Activated T-cell treated with anti-CD3 and anti-CD28 coated beads, Interleukin-2, amount 50 U/mL, for 1 hour (primary cell): ENCODE measurements around the gene MED26.
A peak's percentile ranks its signal among the peaks of the same experiment; 100 is the strongest.

Source experiments
- DNase-seq: peaks from one replicate; pipeline ENCODE4 v3.0.0-alpha.2; 2020

MED26 gene

DNA sequence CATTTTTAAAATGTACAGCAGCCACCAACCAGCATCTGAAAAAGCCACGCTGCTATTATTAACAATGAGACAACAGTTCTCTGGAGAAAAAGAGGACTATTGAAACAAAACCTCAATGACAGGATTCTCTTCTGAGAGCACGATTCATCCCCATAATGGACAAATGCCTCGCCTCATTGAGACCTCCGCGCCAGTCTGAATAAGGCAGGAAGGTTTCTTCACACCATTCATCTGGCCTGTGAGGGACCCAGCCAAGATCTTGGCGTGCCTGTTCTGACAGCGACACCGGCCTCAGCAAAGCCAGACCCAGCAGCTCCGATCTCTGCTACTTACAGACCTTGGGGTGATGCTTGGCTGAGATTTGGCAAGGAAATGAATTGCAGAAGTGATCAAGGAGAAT, 17.1 kb upstream of the MED26 start:
- DNase-seq = no peak

DNA sequence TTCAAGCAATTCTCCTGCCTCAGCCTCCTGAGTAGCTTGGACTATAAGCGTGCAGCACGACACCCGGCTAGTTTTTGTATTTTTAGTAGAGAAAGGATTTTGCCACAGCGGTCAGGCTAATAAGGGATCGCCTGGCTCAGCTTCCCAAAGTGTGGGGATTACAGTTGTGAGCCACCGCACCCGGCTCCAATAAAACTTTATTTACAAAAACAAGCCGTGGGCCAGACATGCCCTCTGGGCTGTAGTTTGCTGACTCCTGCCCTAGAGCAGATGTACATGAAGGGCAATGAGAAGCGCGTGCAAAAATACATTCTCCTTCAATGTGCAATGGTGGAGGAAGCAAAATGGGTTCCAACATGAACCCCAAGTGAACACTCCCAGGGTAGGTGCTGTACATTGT, 13.7 kb upstream of the MED26 start:
- DNase-seq = no peak

DNA sequence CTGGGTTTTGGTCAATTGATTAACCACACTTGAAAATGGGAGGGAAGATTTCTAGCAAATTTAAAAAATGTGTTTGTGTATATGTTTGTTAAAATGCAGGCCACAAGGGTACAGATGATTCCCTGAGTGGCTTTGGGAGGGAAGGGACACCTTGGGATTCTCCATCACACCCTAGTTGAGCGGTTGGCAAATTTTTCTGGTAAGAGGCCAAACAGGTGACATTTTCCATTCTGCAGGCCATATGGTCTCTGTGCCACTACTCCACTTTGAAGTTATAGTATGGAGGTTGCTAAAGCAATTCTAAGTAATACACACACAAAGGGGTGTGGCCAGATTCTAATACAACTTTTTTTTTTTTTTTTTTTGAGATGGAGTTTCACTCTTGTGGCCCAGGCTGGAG, 12.9 kb upstream of the MED26 start:
- no peak for DNase-seq

DNA sequence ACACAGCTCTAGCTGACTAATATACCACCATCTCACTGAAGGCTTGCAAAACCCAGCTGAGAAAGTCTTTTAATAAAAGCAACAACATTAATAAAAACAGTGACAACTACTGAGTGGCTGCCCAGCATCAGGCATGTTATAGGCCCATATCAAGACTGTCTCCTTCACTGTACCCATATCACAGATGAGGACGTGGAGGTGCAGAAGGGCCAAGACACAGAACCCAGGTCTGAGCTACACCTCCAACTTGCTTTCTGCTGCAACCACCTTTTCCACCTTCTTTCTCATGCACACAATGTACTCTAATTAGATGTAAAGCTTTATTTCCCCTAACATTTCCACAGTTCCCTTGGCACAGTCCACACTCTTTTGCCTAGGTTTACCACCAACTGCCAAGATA, 10.7 kb upstream of the MED26 start:
- DNase-seq = no peak

- no peak for DNase-seq
These were observed 9.5 kb upstream of the MED26 start for GRCh38 chr19:16637535-16637934.

DNA sequence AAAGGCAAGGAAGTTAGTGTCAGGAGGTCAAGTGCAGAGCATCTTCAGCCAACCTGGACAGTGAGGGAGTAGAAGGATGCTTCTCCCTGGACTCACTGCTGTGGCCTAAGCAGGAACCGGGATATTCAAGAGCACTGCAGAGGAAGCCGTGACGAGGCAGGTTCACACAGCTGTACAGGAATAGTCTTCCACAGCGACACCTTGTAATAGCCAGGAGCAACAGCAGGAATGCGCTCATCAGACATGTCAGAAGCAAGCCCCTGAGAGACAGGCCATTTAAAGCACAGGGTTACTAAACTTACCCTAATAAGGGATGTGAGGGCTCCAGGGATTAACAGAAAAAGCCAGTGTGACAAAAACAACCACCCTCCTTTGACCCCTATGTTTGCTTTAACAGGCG, 3.5 kb upstream of the MED26 start:
- no peak for DNase-seq

DNA sequence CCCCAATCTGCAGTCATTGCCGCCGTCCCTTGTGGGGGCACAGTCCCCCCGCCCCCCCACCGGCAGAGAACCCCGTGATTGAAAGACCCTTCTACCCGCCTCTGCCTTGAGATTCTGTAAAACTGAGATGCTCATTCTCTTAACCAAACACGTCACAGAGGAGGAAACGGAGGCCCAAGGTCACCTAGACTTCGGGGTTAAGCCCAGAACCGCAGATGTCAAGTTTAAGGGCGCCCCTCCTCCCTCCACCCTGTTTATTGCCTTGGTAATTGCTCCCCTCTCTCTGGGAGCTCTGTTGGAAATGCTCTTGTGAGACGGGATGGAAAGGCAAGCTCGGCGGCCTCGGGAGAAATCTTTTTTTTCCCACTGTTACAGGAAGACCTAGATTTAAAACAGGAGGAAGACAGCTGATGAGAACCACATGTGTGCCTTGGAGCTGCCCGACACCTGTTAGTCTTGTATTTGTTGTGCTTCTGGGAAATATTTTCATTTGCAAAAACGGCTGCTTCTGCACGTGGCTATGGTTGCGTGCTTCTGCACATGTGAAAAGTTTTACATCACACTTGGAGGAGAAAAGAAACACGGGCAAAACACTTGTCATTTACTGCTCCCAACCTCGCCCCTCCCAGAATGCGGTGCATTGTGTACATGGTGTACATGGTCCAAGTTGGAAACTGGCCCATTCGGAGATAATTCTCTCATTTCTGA, 1.1 kb upstream of the MED26 start:
- no peak for DNase-seq

DNA sequence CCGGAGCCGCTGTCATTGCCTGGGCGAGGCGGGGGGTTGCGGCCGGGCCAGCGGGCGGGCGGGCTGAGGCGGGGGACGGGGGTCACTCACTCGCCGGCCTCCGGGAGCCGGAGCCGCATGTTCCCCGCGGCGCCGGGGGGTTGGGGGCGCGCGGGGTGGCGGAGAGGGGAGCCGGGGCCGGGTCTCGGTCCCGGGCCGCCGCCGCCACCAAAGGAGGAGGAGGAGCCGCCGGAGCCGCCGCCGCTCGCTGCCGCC, 149 bp downstream of the MED26 start:
- no peak for DNase-seq

- peak; percentile 33 for DNase-seq
These were observed 644 bp downstream of the MED26 start for GRCh38 chr19:16627193-16627927.

GRCh38 chr19:16626796-16627192, 1.2 kb downstream of the MED26 start:
- no peak for DNase-seq

DNA sequence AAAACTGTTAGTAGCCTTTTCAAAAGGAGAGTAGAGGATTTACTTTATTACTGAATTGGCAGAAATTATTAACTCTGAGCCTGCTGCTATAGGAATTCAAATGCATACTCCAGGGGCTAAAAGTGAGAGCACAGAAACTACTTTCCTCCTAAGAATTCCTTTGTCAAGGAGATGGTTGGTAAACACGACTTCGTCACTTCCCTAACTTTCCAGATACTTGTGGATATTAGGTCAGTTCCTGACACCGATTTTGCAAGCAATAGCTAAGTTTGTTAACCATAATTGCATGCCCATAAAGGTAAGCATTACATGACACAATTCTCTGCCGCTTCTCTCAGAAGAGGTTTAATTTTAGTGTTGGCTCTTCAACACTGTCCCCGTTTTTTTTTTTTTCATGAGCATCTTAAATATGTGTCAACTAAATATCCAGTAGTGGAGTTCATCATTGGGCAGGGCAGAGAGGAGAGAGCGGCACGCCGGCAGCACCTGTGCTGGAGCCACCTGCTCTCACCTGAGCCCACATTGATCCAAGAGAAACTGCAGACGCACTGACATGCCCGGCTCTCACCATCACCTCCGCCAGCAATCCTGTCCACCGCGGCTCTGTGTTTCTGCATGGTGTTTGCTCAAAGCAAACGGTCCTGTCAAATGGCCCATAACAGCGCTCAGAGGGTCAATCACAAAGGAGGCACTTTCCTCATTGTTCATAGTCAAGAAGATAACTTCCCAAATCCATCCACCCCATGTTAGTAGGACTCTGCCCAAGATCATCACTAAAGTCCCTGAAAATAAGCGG, 2.6 kb downstream of the MED26 start:
- no peak for DNase-seq

- no peak for DNase-seq
These were observed 3.8 kb downstream of the MED26 start for GRCh38 chr19:16624236-16624635.

DNA sequence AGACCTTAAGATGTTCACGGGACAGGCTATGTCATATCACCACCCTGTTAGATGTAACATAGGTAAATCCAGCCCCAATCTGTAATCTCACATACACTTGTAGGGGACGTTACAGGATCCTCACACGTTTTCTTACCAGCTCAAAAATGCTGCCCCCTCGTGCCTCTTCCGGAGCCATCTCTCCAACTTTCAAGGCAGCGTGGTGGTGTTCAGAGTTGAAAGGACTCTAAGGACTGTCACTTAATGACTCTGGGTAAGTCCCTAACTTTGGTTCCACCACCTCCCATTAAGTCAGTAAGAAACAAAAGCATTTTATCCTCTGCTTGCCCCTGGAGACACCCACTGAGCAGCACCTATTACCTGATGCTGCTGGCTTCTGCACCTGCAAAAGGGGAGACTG, 4.4 kb downstream of the MED26 start:
- DNase-seq = no peak

DNA sequence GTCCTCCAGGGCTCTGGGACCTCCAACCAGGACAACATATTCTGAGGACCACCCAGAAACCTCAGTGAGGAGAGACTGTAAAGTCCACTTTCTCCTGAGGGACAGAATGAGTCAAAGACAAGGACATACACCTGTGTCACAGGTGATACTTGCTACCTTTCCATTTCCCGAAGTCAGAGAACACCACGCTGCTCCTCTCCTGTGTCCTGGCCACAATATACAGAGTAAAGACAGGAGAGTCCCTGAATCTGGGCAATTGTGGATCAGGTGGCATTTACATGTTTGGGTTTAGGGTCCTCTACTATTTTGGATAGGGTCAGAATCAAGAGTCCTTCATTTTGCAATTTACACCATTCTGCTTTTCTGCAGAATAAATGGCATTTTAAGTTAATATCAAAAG, 4.9 kb downstream of the MED26 start:
- no peak for DNase-seq

DNA sequence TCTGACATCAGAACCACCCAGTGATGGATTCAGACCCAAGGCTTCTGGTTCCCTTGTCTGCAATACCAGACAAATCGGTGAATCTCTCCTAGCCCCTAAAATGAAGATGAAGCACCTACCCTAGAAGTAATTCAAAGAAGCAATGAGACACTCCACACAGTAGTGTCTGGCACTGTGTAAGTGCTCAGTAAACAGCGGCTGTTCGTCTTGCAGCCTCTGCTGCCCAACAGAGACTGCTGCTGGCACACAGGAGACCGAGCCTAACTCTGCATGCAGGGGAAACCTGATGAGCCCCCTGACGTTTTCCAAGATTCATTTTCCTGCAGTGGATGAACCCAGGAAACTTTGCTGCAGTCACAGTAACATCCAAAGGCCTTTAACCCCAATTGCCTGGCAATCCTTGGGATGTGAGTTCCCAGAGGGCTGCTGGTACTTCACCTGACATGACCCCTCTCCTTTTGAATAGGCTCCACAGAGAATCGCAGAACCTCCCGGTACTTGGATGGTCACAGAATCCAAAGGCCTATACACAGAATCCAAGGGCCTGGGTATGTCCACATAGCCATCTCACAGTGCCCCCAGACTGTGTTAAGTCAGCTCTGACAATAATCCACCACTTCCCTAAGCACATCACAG, 6.7 kb downstream of the MED26 start:
- DNase-seq = no peak

GRCh38 chr19:16620584-16620983, 7.4 kb downstream of the MED26 start:
- no peak for DNase-seq

- no peak for DNase-seq
These were observed 8.0 kb downstream of the MED26 start for GRCh38 chr19:16620018-16620417.

DNA sequence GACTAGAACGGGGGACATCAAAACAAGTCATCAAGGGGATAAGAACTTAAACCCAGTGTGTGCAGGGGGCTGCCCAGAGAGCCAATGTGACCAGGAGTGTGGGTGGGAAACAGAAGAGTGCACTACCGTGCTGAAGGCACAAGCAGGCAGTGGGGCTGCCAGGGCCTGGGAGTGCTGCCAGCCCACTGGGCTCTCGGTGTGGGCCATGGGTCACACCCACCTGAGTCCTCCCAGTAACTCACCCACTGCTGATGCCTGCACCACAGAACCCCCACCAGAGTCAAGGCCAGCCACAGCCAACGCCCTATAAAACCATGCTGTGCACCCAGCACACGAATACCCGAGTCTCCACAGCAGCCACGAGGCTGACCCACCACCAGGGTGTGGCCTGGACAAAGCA, 8.5 kb downstream of the MED26 start:
- DNase-seq = no peak

DNA sequence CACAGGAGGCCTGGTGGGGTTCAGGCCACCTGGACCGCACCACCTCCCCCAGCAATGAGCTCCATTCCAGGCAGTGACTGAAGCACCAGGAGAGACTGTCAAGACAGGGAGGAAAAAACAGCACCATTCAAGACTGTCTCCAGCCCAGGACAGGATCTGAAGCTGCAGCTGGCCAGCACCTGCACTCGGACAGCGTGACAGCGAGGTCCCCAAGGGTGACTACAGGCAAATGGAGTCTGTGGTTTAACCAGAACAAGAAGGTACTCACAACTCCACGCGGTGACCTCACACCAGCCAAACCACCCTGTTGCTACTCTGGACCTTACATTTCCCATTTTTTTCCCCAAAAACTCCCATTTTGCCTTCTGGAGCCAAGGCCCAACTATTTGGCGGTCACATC, 9.8 kb downstream of the MED26 start:
- no peak for DNase-seq

GRCh38 chr19:16615808-16616207, 12.2 kb downstream of the MED26 start:
- DNase-seq = no peak

- no peak for DNase-seq
These were observed 13.1 kb downstream of the MED26 start for GRCh38 chr19:16614941-16615340.

GRCh38 chr19:16613841-16614240, 14.2 kb downstream of the MED26 start:
- no peak for DNase-seq

- no peak for DNase-seq
These were observed 15.4 kb downstream of the MED26 start for GRCh38 chr19:16612636-16613035.

DNA sequence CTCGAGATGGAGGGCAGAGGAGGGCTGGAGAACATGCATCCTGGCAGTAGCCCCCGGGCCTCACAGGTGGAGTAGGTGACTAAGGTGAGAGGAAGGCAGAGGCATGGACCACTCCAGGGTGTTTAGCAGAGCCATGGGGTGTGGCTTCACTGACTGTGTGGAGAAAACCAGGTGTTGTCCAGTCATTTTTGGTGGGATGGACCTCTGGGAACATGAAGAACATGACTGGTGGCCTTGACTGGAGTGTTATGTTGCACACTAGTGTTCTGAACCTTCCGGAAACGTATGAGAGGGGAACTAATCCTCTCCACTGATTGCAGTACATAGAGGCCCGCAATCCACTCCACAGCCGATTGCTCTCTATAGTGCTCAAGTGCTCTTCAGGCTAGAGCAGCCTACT, 16.9 kb downstream of the MED26 start:
- DNase-seq = no peak
